PC-9 (cell line): ENCODE measurements around the gene PRKCA.

Experiments
- EZH2 ChIP-seq: fragments of 200-600 bp; sonication (generic); IDR thresholded peaks from 2 replicates; pipeline ENCODE4 v1.8.0; 2017; ENCODE audit warnings: antibody characterized with exemption, low read depth
- TF ChIP-seq, protein P1 (sequence below): fragments of 200-600 bp; sonication (generic); conservative IDR thresholded peaks from 2 replicates; pipeline ENCODE4 v1.6.1; 2017; ENCODE audit warnings: mixed run types, antibody characterized with exemption, mild to moderate bottlenecking, moderate library complexity

DNA sequence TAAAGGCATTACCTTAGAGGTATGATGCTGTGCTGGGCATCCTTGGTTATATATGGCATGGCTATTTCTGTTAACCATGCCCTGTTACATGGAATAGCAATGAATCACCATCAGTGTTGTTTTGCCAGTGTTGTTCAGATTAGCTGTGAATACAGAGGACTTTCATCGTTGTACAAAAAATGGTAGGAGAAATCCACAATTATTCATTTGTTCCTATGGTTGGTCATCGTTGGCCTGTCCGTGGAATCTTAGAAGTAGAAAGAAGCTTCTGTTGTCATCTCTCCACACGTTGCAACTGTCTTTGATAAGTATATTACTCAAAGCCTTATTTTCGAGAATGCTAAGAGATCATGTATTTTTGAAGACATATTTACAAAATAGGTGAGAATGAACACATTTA, 418.2 kb downstream of the PRKCA start:
- TF ChIP-seq, protein P1, sequence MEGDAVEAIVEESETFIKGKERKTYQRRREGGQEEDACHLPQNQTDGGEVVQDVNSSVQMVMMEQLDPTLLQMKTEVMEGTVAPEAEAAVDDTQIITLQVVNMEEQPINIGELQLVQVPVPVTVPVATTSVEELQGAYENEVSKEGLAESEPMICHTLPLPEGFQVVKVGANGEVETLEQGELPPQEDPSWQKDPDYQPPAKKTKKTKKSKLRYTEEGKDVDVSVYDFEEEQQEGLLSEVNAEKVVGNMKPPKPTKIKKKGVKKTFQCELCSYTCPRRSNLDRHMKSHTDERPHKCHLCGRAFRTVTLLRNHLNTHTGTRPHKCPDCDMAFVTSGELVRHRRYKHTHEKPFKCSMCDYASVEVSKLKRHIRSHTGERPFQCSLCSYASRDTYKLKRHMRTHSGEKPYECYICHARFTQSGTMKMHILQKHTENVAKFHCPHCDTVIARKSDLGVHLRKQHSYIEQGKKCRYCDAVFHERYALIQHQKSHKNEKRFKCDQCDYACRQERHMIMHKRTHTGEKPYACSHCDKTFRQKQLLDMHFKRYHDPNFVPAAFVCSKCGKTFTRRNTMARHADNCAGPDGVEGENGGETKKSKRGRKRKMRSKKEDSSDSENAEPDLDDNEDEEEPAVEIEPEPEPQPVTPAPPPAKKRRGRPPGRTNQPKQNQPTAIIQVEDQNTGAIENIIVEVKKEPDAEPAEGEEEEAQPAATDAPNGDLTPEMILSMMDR: no peak
- TF ChIP-seq EZH2: no peak
